ENCODE data around the gene FADD. TPM values are rescaled to one million over a fixed set of nuclear protein-coding genes. Genes with fewer than 3 reads are reported as not detected.

Gene FADD
- total and polyA plus RNA-seq, 5 donors from 2014 or later, result 12.0 to 33.5 (median 15.8) TPM

- Mint-ChIP-seq H3K27me3 (no peaks in the 10 kb centered on the region), H3K36me3 (no peaks in the 10 kb centered on the region), H3K27ac (no peak overlapping the region), H3K4me3 (no peak overlapping the region), H3K9me3 (no peaks in the 10 kb centered on the region), H3K4me1 (no peaks in the 10 kb centered on the region)
- no peak overlapping the region for H3K4me3 ChIP-seq (ENCODE audit: low read depth, low read length)
- no peaks in the 10 kb centered on the region for H3K9me3 ChIP-seq (ENCODE audit: control insufficient read depth in 2 of 2, low read length in 2 of 2)
- no peak for DNase-seq
- ATAC-seq (ENCODE audit: low read depth in 2 of 2), result no peak
- H3K36me3 ChIP-seq (ENCODE audit: control insufficient read depth, insufficient read depth, low read length), result no peaks in the 10 kb centered on the region
- no peaks in the 10 kb centered on the region for H3K4me1 ChIP-seq (ENCODE audit: control insufficient read depth, insufficient read depth, low read length, poor library complexity, severe bottlenecking)
- no peaks in the 10 kb centered on the region for H3K27me3 ChIP-seq (ENCODE audit: control insufficient read depth, insufficient read depth, low read length)
- no peak overlapping the region for H3K27ac ChIP-seq (ENCODE audit: insufficient read depth, low read length, poor library complexity, severe bottlenecking)
Observed at GRCh38 chr11:70161043-70161625, 42.0 kb upstream of the FADD start.

DNA sequence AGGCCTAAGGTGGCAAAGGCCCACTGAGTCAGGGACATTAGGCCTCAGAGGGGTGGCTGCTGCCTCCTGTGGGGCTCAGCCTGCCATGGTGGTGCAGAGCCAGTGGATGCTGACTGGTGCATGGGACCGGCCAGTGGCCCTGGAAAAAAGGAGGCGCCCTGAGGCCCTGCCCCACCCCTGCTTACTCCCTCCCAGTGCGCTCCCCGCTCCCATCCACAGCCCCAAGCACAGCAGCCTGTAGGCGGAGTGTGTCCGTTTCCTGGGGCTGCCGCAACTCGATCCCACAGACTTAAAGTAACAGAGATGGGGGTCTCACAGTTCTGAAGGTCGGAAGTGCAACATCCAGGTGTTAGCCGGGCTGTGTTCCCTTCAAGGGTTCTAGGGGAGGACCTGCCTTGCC, 38.4 kb upstream of the FADD start:
- H3K27me3 ChIP-seq (ENCODE audit: control insufficient read depth, insufficient read depth, low read length), result no peaks in the 10 kb centered on the region

GRCh38 chr11:70167120-70167519, 36.0 kb upstream of the FADD start:
- no peak for ATAC-seq (ENCODE audit: low read depth in 2 of 2)

More for the DNA sequence above, 38.4 kb upstream of the FADD start:
- Mint-ChIP-seq H3K27ac (no peak overlapping the region), H3K27me3 (no peaks in the 10 kb centered on the region), H3K36me3 (no peaks in the 10 kb centered on the region), H3K9me3 (no peaks in the 10 kb centered on the region), H3K4me1 (no peaks in the 10 kb centered on the region), H3K4me3 (no peak overlapping the region)
- DNase-seq (no peak), ATAC-seq (ENCODE audit: low read depth in 2 of 2) (no peak)
- Histone ChIP-seq H3K4me1 (ENCODE audit: control insufficient read depth, insufficient read depth, low read length, poor library complexity, severe bottlenecking) (no peaks in the 10 kb centered on the region), H3K36me3 (ENCODE audit: control insufficient read depth, insufficient read depth, low read length) (no peaks in the 10 kb centered on the region), H3K9me3 (ENCODE audit: control insufficient read depth in 2 of 2, low read length in 2 of 2) (no peaks in the 10 kb centered on the region), H3K4me3 (ENCODE audit: low read depth, low read length) (no peak overlapping the region), H3K27ac (ENCODE audit: insufficient read depth, low read length, poor library complexity, severe bottlenecking) (no peak overlapping the region)

GRCh38 chr11:70167723-70168404, 35.2 kb upstream of the FADD start:
- no peak overlapping the region for H3K4me3 Mint-ChIP-seq
- DNase-seq, result no peak
- H3K27me3 Mint-ChIP-seq, result no peaks in the 10 kb centered on the region
- no peak for ATAC-seq (ENCODE audit: low read depth in 2 of 2)
- Histone ChIP-seq H3K27ac (ENCODE audit: insufficient read depth, low read length, poor library complexity, severe bottlenecking) (no peak overlapping the region), H3K4me1 (ENCODE audit: control insufficient read depth, insufficient read depth, low read length, poor library complexity, severe bottlenecking) (no peaks in the 10 kb centered on the region), H3K4me3 (ENCODE audit: low read depth, low read length) (no peak overlapping the region), H3K9me3 (ENCODE audit: control insufficient read depth in 2 of 2, low read length in 2 of 2) (no peaks in the 10 kb centered on the region), H3K27me3 (ENCODE audit: control insufficient read depth, insufficient read depth, low read length) (no peaks in the 10 kb centered on the region), H3K36me3 (ENCODE audit: control insufficient read depth, insufficient read depth, low read length) (no peaks in the 10 kb centered on the region)
- H3K9me3 Mint-ChIP-seq, result no peaks in the 10 kb centered on the region
- H3K4me1 Mint-ChIP-seq, result no peaks in the 10 kb centered on the region
- no peak overlapping the region for H3K27ac Mint-ChIP-seq
- H3K36me3 Mint-ChIP-seq, result no peaks in the 10 kb centered on the region

More at GRCh38 chr11:70167120-70167519, 36.0 kb upstream of the FADD start:
- no peak overlapping the region for H3K27ac Mint-ChIP-seq
- Histone ChIP-seq H3K4me3 (ENCODE audit: low read depth, low read length) (no peak overlapping the region), H3K9me3 (ENCODE audit: control insufficient read depth in 2 of 2, low read length in 2 of 2) (no peaks in the 10 kb centered on the region), H3K36me3 (ENCODE audit: control insufficient read depth, insufficient read depth, low read length) (no peaks in the 10 kb centered on the region), H3K27ac (ENCODE audit: insufficient read depth, low read length, poor library complexity, severe bottlenecking) (no peak overlapping the region), H3K27me3 (ENCODE audit: control insufficient read depth, insufficient read depth, low read length) (no peaks in the 10 kb centered on the region), H3K4me1 (ENCODE audit: control insufficient read depth, insufficient read depth, low read length, poor library complexity, severe bottlenecking) (no peaks in the 10 kb centered on the region)
- H3K4me3 Mint-ChIP-seq, result no peak overlapping the region
- H3K4me1 Mint-ChIP-seq, result no peaks in the 10 kb centered on the region
- no peaks in the 10 kb centered on the region for H3K27me3 Mint-ChIP-seq
- no peaks in the 10 kb centered on the region for H3K36me3 Mint-ChIP-seq
- no peaks in the 10 kb centered on the region for H3K9me3 Mint-ChIP-seq
- DNase-seq, result no peak

DNA sequence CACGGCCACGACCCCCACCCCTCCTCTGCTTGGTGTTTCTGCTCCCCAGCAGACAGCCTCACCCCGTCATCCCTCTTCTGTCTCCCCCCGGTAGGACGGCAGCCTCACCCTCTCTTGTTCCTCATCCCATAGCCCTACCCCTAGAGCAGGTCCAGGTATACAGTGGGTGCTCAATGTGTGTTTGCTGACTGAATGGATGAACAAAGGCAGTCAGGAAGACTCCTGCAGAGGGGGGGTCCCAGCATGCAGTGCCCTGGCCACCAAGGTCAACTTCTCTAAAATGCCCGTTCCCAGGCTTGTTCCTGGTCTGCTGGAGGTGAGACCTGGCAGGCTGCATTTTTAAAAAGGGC, 34.7 kb upstream of the FADD start:
- no peaks in the 10 kb centered on the region for H3K36me3 Mint-ChIP-seq
- no peak overlapping the region for H3K27ac ChIP-seq (ENCODE audit: insufficient read depth, low read length, poor library complexity, severe bottlenecking)
- no peaks in the 10 kb centered on the region for H3K4me1 ChIP-seq (ENCODE audit: control insufficient read depth, insufficient read depth, low read length, poor library complexity, severe bottlenecking)
- DNase-seq, result no peak
- H3K4me3 ChIP-seq (ENCODE audit: low read depth, low read length), result no peak overlapping the region
- no peak for ATAC-seq (ENCODE audit: low read depth in 2 of 2)
- no peaks in the 10 kb centered on the region for H3K27me3 Mint-ChIP-seq
- no peak overlapping the region for H3K27ac Mint-ChIP-seq
- H3K4me1 Mint-ChIP-seq, result no peaks in the 10 kb centered on the region
- H3K9me3 ChIP-seq (ENCODE audit: control insufficient read depth in 2 of 2, low read length in 2 of 2), result no peaks in the 10 kb centered on the region
- H3K4me3 Mint-ChIP-seq, result no peak overlapping the region
- no peaks in the 10 kb centered on the region for H3K9me3 Mint-ChIP-seq
- H3K27me3 ChIP-seq (ENCODE audit: control insufficient read depth, insufficient read depth, low read length), result no peaks in the 10 kb centered on the region
- H3K36me3 ChIP-seq (ENCODE audit: control insufficient read depth, insufficient read depth, low read length), result no peaks in the 10 kb centered on the region

GRCh38 chr11:70169127-70169526, 34.0 kb upstream of the FADD start:
- no peak overlapping the region for H3K27ac ChIP-seq (ENCODE audit: insufficient read depth, low read length, poor library complexity, severe bottlenecking)
- Mint-ChIP-seq H3K27me3 (no peaks in the 10 kb centered on the region), H3K4me3 (no peak overlapping the region), H3K27ac (no peak overlapping the region), H3K4me1 (no peaks in the 10 kb centered on the region), H3K9me3 (no peaks in the 10 kb centered on the region), H3K36me3 (no peaks in the 10 kb centered on the region)
- ATAC-seq (ENCODE audit: low read depth in 2 of 2) (no peak), DNase-seq (no peak)
- H3K27me3 ChIP-seq (ENCODE audit: control insufficient read depth, insufficient read depth, low read length), result no peaks in the 10 kb centered on the region
- H3K4me1 ChIP-seq (ENCODE audit: control insufficient read depth, insufficient read depth, low read length, poor library complexity, severe bottlenecking), result no peaks in the 10 kb centered on the region
- H3K4me3 ChIP-seq (ENCODE audit: low read depth, low read length), result no peak overlapping the region
- no peaks in the 10 kb centered on the region for H3K36me3 ChIP-seq (ENCODE audit: control insufficient read depth, insufficient read depth, low read length)
- H3K9me3 ChIP-seq (ENCODE audit: control insufficient read depth in 2 of 2, low read length in 2 of 2), result no peaks in the 10 kb centered on the region

GRCh38 chr11:70169632-70170031, 33.5 kb upstream of the FADD start:
- no peaks in the 10 kb centered on the region for H3K4me1 ChIP-seq (ENCODE audit: control insufficient read depth, insufficient read depth, low read length, poor library complexity, severe bottlenecking)
- DNase-seq (no peak), ATAC-seq (ENCODE audit: low read depth in 2 of 2) (no peak)
- Mint-ChIP-seq H3K36me3 (no peaks in the 10 kb centered on the region), H3K4me1 (no peaks in the 10 kb centered on the region), H3K9me3 (no peaks in the 10 kb centered on the region), H3K4me3 (no peak overlapping the region), H3K27me3 (no peaks in the 10 kb centered on the region), H3K27ac (no peak overlapping the region)
- H3K9me3 ChIP-seq (ENCODE audit: control insufficient read depth in 2 of 2, low read length in 2 of 2), result no peaks in the 10 kb centered on the region
- H3K4me3 ChIP-seq (ENCODE audit: low read depth, low read length), result no peak overlapping the region
- H3K36me3 ChIP-seq (ENCODE audit: control insufficient read depth, insufficient read depth, low read length), result no peaks in the 10 kb centered on the region
- H3K27me3 ChIP-seq (ENCODE audit: control insufficient read depth, insufficient read depth, low read length), result no peaks in the 10 kb centered on the region
- no peak overlapping the region for H3K27ac ChIP-seq (ENCODE audit: insufficient read depth, low read length, poor library complexity, severe bottlenecking)

- no peaks in the 10 kb centered on the region for H3K36me3 ChIP-seq (ENCODE audit: control insufficient read depth, insufficient read depth, low read length)
- Mint-ChIP-seq H3K9me3 (no peaks in the 10 kb centered on the region), H3K27me3 (no peaks in the 10 kb centered on the region)
Observed at GRCh38 chr11:70170596-70171210, 32.4 kb upstream of the FADD start.

More at GRCh38 chr11:70170596-70171210, 32.4 kb upstream of the FADD start:
- H3K36me3 Mint-ChIP-seq, result no peaks in the 10 kb centered on the region
- no peak overlapping the region for H3K27ac Mint-ChIP-seq
- H3K4me1 Mint-ChIP-seq, result no peaks in the 10 kb centered on the region
- no peak overlapping the region for H3K4me3 Mint-ChIP-seq
- no peak overlapping the region for H3K4me3 ChIP-seq (ENCODE audit: low read depth, low read length)
- H3K4me1 ChIP-seq (ENCODE audit: control insufficient read depth, insufficient read depth, low read length, poor library complexity, severe bottlenecking), result no peaks in the 10 kb centered on the region
- no peak overlapping the region for H3K27ac ChIP-seq (ENCODE audit: insufficient read depth, low read length, poor library complexity, severe bottlenecking)
- H3K9me3 ChIP-seq (ENCODE audit: control insufficient read depth in 2 of 2, low read length in 2 of 2), result no peaks in the 10 kb centered on the region
- no peak for DNase-seq
- ATAC-seq (ENCODE audit: low read depth in 2 of 2), result no peak
- H3K27me3 ChIP-seq (ENCODE audit: control insufficient read depth, insufficient read depth, low read length), result no peaks in the 10 kb centered on the region

Data from CD4-positive, CD25-positive, alpha-beta regulatory T cell (primary cell).